SU-DHL-6 (cell line): ENCODE data around the gene ACP5.

Experiments
- CTCF ChIP-seq: fragments of 200-600 bp; sonication (generic); IDR thresholded peaks from one replicate; pipeline ENCODE4 v1.5.1; 2017; ENCODE audit warnings: antibody characterized with exemption, mild to moderate bottlenecking, low read length, moderate library complexity; ENCODE audit not compliant: insufficient read depth, poor library complexity, severe bottlenecking
- EZH2phosphoT487 ChIP-seq: fragments of 200-600 bp; sonication (generic), shearing (Covaris generic); conservative IDR thresholded peaks from 2 replicates; pipeline ENCODE4 v1.6.1; 2018; ENCODE audit warnings: mild to moderate bottlenecking, antibody characterized with exemption, low read length, moderate library complexity, mixed read lengths

DNA sequence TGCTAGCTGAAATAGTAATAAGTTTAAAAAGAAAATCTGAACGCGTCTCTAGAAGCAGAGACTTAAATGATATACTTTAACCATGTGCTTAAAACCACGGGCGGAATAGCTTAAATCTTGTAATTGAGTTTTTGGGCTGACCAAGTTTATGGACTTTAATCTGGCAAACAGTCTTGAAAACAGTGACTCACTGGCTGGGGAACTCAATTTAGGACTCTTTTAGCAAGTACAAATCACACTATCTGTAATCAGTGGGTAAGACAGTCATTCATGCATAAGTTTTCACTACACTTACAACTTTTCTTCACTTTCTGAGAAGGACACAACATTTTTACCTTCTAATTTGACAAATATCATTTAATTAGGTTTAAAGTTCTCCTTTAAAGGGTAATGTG is 46.6 kb upstream of the ACP5 start:
- TF ChIP-seq EZH2phosphoT487 = no peak
- no peak for TF ChIP-seq CTCF
